ENCODE measurements around the gene PHLDB2.

DNA sequence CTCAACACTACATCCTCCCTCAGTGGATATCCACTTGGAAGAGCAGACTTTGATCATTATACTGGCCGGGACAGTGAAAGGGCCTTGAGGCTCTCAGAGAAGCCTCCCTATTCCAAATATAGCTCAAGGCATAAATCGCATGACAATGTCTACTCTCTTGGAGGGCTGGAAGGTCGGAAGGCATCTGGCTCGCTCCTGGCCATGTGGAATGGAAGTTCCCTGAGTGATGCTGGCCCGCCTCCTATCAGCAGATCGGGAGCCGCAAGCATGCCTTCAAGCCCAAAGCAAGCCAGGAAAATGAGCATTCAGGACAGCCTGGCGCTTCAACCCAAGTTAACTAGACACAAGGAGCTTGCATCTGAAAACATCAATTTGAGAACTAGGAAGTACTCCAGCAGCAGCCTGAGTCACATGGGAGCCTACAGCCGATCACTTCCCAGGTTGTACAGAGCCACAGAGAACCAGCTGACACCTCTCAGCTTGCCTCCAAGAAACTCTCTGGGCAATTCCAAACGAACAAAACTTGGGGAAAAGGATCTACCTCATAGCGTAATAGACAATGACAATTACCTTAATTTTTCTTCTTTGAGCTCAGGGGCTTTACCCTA is 25.4 kb downstream of the PHLDB2 start:
- no peak for TF ChIP-seq CTCF (IDR thresholded peaks at IDR 0.05 in 2 of 3, conservative IDR thresholded peaks at IDR 0.05 in 1 of 3; ENCODE audit: borderline replicate concordance in 1 of 3, insufficient read depth in 1 of 3, low read depth in 2 of 3, low read length in 2 of 3)
- TF ChIP-seq EZH2 (IDR thresholded peaks at IDR 0.05): no peak
- no peak for TF ChIP-seq JUND (IDR thresholded peaks at IDR 0.05)
- no peak for TF ChIP-seq EZH2phosphoT487 (IDR thresholded peaks at IDR 0.05; ENCODE audit: borderline replicate concordance)
- TF ChIP-seq, protein P1, sequence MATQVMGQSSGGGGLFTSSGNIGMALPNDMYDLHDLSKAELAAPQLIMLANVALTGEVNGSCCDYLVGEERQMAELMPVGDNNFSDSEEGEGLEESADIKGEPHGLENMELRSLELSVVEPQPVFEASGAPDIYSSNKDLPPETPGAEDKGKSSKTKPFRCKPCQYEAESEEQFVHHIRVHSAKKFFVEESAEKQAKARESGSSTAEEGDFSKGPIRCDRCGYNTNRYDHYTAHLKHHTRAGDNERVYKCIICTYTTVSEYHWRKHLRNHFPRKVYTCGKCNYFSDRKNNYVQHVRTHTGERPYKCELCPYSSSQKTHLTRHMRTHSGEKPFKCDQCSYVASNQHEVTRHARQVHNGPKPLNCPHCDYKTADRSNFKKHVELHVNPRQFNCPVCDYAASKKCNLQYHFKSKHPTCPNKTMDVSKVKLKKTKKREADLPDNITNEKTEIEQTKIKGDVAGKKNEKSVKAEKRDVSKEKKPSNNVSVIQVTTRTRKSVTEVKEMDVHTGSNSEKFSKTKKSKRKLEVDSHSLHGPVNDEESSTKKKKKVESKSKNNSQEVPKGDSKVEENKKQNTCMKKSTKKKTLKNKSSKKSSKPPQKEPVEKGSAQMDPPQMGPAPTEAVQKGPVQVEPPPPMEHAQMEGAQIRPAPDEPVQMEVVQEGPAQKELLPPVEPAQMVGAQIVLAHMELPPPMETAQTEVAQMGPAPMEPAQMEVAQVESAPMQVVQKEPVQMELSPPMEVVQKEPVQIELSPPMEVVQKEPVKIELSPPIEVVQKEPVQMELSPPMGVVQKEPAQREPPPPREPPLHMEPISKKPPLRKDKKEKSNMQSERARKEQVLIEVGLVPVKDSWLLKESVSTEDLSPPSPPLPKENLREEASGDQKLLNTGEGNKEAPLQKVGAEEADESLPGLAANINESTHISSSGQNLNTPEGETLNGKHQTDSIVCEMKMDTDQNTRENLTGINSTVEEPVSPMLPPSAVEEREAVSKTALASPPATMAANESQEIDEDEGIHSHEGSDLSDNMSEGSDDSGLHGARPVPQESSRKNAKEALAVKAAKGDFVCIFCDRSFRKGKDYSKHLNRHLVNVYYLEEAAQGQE (IDR thresholded peaks at IDR 0.05; ENCODE audit: low read depth): no peak
- no peak for TF ChIP-seq POLR2AphosphoS5 (IDR thresholded peaks at IDR 0.05; ENCODE audit: low read depth, low read length)
- TF ChIP-seq POLR2A (IDR thresholded peaks at IDR 0.05; ENCODE audit: borderline replicate concordance, extremely low read depth, insufficient read depth, insufficient read length): no peak
- no peak for TF ChIP-seq ZNF274 (IDR thresholded peaks at IDR 0.05; ENCODE audit: low read depth, low read length)
